Dermis microvascular lymphatic vessel endothelial cell (primary cell): ENCODE results near the gene PI4KA. TPM values are rescaled to one million over a fixed set of nuclear protein-coding genes. Genes with fewer than 3 reads are reported as not detected.
A peak's percentile ranks its signal among the peaks of the same experiment; 100 is the strongest.
"Not testable (repeated sequence)": the region's sequence is repeated elsewhere in the genome, so short reads cannot be mapped to it uniquely, and the experiment has no call there.

ENCODE experiments used
- DNase-seq, 2 donors: peaks; one replicate each; pipeline versions ENCODE4 v3.0.0 to v3.0.0-alpha.2; 2010; ENCODE audit warnings: low read depth in 2 of 2
- total RNA-seq: library from RNA; depleted of rRNA; stranded (reverse); fragments of >200 nt; gene quantifications from 2 replicates; pipeline ENCODE4 v1.2.1, GENCODE V29; 2014

The PI4KA gene
- total RNA-seq, 1 donor from 2014 or later: 19.8 TPM

GRCh38 chr22:20750461-20751184, 108.0 kb downstream of the PI4KA start:
- peak; percentile 27 to 88 for DNase-seq

- no peak for DNase-seq
Measured at GRCh38 chr22:20749453-20749852, 109.2 kb downstream of the PI4KA start.

- DNase-seq: peak in 1 of 2 donors; percentile 19
Measured at GRCh38 chr22:20748731-20749428, 109.7 kb downstream of the PI4KA start.

GRCh38 chr22:20748082-20748481, 110.5 kb downstream of the PI4KA start:
- no peak for DNase-seq

- no peak for DNase-seq
Measured at GRCh38 chr22:20747223-20747622, 111.4 kb downstream of the PI4KA start.

GRCh38 chr22:20746431-20747189, 112.0 kb downstream of the PI4KA start:
- no peak for DNase-seq

- no peak for DNase-seq
Measured at GRCh38 chr22:20745119-20745518, 113.5 kb downstream of the PI4KA start.

GRCh38 chr22:20744456-20744855, 114.2 kb downstream of the PI4KA start:
- DNase-seq: no peak

GRCh38 chr22:20742764-20743163, 115.8 kb downstream of the PI4KA start:
- DNase-seq: no peak

- peak; percentile 24 to 42 for DNase-seq
Measured at GRCh38 chr22:20741634-20742581, 116.7 kb downstream of the PI4KA start.

- no peak for DNase-seq
Measured at GRCh38 chr22:20741008-20741633, 117.5 kb downstream of the PI4KA start.

- no peak for DNase-seq
Measured at GRCh38 chr22:20740222-20740951, 118.2 kb downstream of the PI4KA start.

- DNase-seq: no peak
Measured at GRCh38 chr22:20738394-20739089, 120.1 kb downstream of the PI4KA start.

- DNase-seq: not testable (repeated sequence)
Measured at GRCh38 chr22:20736891-20737290, 121.7 kb downstream of the PI4KA start.

- DNase-seq: not testable (repeated sequence)
Measured at GRCh38 chr22:20735356-20736162, 123.1 kb downstream of the PI4KA start.

- not testable (repeated sequence) for DNase-seq
Measured at GRCh38 chr22:20732431-20732830, 126.2 kb downstream of the PI4KA start.

- DNase-seq: no peak
Measured at GRCh38 chr22:20729194-20729593, 129.4 kb downstream of the PI4KA start.

GRCh38 chr22:20728523-20729190, 130.0 kb downstream of the PI4KA start:
- no peak for DNase-seq
